HepG2 (cell line): Measurements from ENCODE around the gene STARD13. TPM values are rescaled to one million over a fixed set of nuclear protein-coding genes. Genes with fewer than 3 reads are reported as not detected.

Experiments
- DMTF1 ChIP-seq: sonication (generic); formaldehyde crosslinking; IDR thresholded peaks from 2 replicates; pipeline ENCODE4 v1.4.0; 2020; ENCODE audit warnings: mild to moderate bottlenecking, missing genetic modification reagents
- ELF4 ChIP-seq: sonication (generic); formaldehyde crosslinking; IDR thresholded peaks from 2 replicates; pipeline ENCODE4 v1.5.0; 2020; ENCODE audit warnings: missing genetic modification reagents, mild to moderate bottlenecking, moderate library complexity, borderline replicate concordance
- FOXK1 ChIP-seq: sonication (generic); formaldehyde crosslinking; IDR thresholded peaks from 2 replicates; pipeline ENCODE4 v1.4.0; 2020; ENCODE audit warnings: low read depth, missing genetic modification reagents, borderline replicate concordance
- GABPB1 ChIP-seq: IDR thresholded peaks from 2 replicates; pipeline ENCODE4 v1.6.1; 2016; ENCODE audit warnings: mild to moderate bottlenecking, missing genetic modification reagents, moderate library complexity, missing compliant biosample characterization
- GLMP ChIP-seq: sonication (generic); formaldehyde crosslinking; IDR thresholded peaks from 2 replicates; pipeline ENCODE4 v1.9.0; 2021; ENCODE audit warnings: missing genetic modification reagents, mild to moderate bottlenecking, borderline replicate concordance
- HMGXB4 ChIP-seq, 2 experiments: sonication (generic) in 1 of 2; formaldehyde crosslinking in 1 of 2; IDR thresholded peaks; 2 replicates each; pipeline versions ENCODE4 v1.4.0 to v1.6.1; 2018 to 2020; ENCODE audit warnings: missing genetic modification reagents in 2 of 2, borderline replicate concordance in 1 of 2, low read depth in 1 of 2, mild to moderate bottlenecking in 1 of 2, missing biosample characterization in 1 of 2
- REST ChIP-seq, 2 experiments: IDR thresholded peaks; 2 replicates each; pipeline ENCODE4 v1.6.1; 2011 to 2012; ENCODE audit warnings: low read length in 2 of 2, borderline replicate concordance in 1 of 2, low read depth in 1 of 2, mild to moderate bottlenecking in 1 of 2, moderate library complexity in 1 of 2
- RXRB ChIP-seq: IDR thresholded peaks from 2 replicates; pipeline ENCODE4 v1.6.1; 2016; ENCODE audit warnings: borderline replicate concordance, missing genetic modification reagents, missing compliant biosample characterization
- ZBTB1 ChIP-seq: sonication (generic); formaldehyde crosslinking; IDR thresholded peaks from 2 replicates; pipeline ENCODE4 v1.4.0; 2020; ENCODE audit warnings: missing genetic modification reagents, borderline replicate concordance
- ZFP90 ChIP-seq: sonication (generic); formaldehyde crosslinking; IDR thresholded peaks from 2 replicates; pipeline ENCODE4 v1.8.0; 2022; ENCODE audit warnings: missing genetic modification reagents, mild to moderate bottlenecking, inconsistent platforms, borderline replicate concordance
- ZNF317 ChIP-seq: sonication (generic); formaldehyde crosslinking; IDR thresholded peaks from 2 replicates; pipeline ENCODE4 v1.5.0; 2020; ENCODE audit warnings: mild to moderate bottlenecking, missing genetic modification reagents
- ZNF614 ChIP-seq: IDR thresholded peaks from 2 replicates; pipeline ENCODE4 v1.6.1; 2018; ENCODE audit warnings: missing biosample characterization, missing genetic modification reagents, inconsistent platforms, borderline replicate concordance
- ZNF891 ChIP-seq: sonication (generic); formaldehyde crosslinking; IDR thresholded peaks from 2 replicates; pipeline ENCODE4 v1.5.0; 2020; ENCODE audit warnings: mild to moderate bottlenecking, missing genetic modification reagents
- ZSCAN30 ChIP-seq: sonication (generic); formaldehyde crosslinking; IDR thresholded peaks from 2 replicates; pipeline ENCODE4 v1.5.0; 2020; ENCODE audit warnings: mild to moderate bottlenecking, missing genetic modification reagents
- polyA plus RNA-seq, 8 experiments: library from polyadenylated mRNA; depleted of rRNA in 3 of 8; stranded (reverse) in 7 of 8; unstranded in 1 of 8; fragments of >200 nt; fragmentation: Illumina TruSeq in 4 of 8; extraction: Trizol in 4 of 8; gene quantifications; 2 replicates each; pipeline versions ENCODE4 v1.2.1 to v1.2.3, GENCODE V29; 2011 to 2016; ENCODE audit warnings: low read depth in 4 of 8, missing spikeins in 1 of 8, mixed read lengths in 1 of 8; ENCODE audit not compliant: insufficient read depth in 1 of 8
- total RNA-seq, 5 experiments: library from RNA; depleted of rRNA; stranded (reverse); fragments of >200 nt; fragmentation: Illumina TruSeq; extraction: Trizol; gene quantifications; 2 replicates each; pipeline ENCODE4 v1.2.3, GENCODE V29; 2016; ENCODE audit warnings: low read depth in 1 of 5

Gene STARD13
- total and polyA plus RNA-seq, 2 of the 13 experiments (the other 11 are each of a cell fraction or from before 2014, with no cell fraction given): 12.8 to 14.3 TPM

GRCh38 chr13:33229446-33230177 is 55.9 kb downstream of the STARD13 start (continued):
- TF ChIP-seq HMGXB4 (CRISPR knock-in tag; IDR thresholded peaks at IDR 0.05; ENCODE audit: borderline replicate concordance in 1 of 2, low read depth in 1 of 2): 0 out of 4 replicates have a peak, but pooled peaks of 1 of the 2 experiments have one; percentile 4
- peak; percentile 41; the same call in 1 of the 2 replicates for TF ChIP-seq ZNF614 (CRISPR knock-in tag)
- peak in 1 of 2 experiments; percentile 10; a peak in 2 of 4 replicates for TF ChIP-seq REST (IDR thresholded peaks at IDR 0.05; ENCODE audit: borderline replicate concordance in 1 of 2, low read depth in 1 of 2, low read length in 2 of 2)
- TF ChIP-seq DMTF1 (CRISPR knock-in tag): 0 out of 2 replicates have a peak, but pooled peaks have one; percentile 36
- no peak for TF ChIP-seq GABPB1 (CRISPR knock-in tag)
- peak; percentile 23; the same call in 1 of the 2 replicates for TF ChIP-seq ELF4 (CRISPR knock-in tag)
- peak; percentile 88 for TF ChIP-seq RXRB
- TF ChIP-seq ZBTB1 (CRISPR knock-in tag): no peak
- peak; percentile 64; the same call in 1 of the 2 replicates for TF ChIP-seq FOXK1
- TF ChIP-seq ZNF891: no peak
- no peak for TF ChIP-seq ZSCAN30 (CRISPR knock-in tag)
- TF ChIP-seq ZFP90 (CRISPR knock-in tag): 0 out of 2 replicates have a peak, but pooled peaks have one; percentile 5
- TF ChIP-seq ZNF317 (CRISPR knock-in tag): no peak
- no peak for TF ChIP-seq GLMP (CRISPR knock-in tag)
